Vagina (tissue), 2 donors: Measurements from ENCODE around the gene MAML2. TPM values are rescaled to one million over a fixed set of nuclear protein-coding genes. Genes with fewer than 3 reads are reported as not detected.

Experiments
- DNase-seq, 2 donors: peaks; one replicate each; pipeline ENCODE4 v3.0.0-alpha.2; 2017; ENCODE audit errors: extremely low spot score in 2 of 2
- H3K27ac ChIP-seq: fragments of 200-600 bp; sonication (generic); one replicate; pipeline ENCODE4 v1.5.1; 2019
- H3K27me3 ChIP-seq: fragments of 200-600 bp; sonication (generic); one replicate; pipeline ENCODE4 v1.5.1; 2019
- H3K36me3 ChIP-seq, 2 donors: fragments of 200-600 bp; sonication (generic); one replicate each; pipeline ENCODE4 v1.5.1; 2017 to 2019
- H3K4me1 ChIP-seq: fragments of 200-600 bp; sonication (generic); one replicate; pipeline ENCODE4 v1.5.1; 2019
- H3K4me3 ChIP-seq, 2 donors: fragments of 200-600 bp; sonication (generic); 1 replicate in 1 of 2; 2 replicates in 1 of 2; pipeline ENCODE4 v1.5.1; 2016 to 2019
- H3K9me3 ChIP-seq: fragments of 200-600 bp; sonication (generic); one replicate; pipeline ENCODE4 v1.5.1; 2019
- POLR2A ChIP-seq, 2 donors: fragments of 450-650 bp; IDR thresholded peaks; one replicate each; pipeline ENCODE4 v1.6.1; 2017; ENCODE audit warnings: antibody characterized with exemption in 2 of 2, mild to moderate bottlenecking in 2 of 2, moderate library complexity in 2 of 2
- POLR2AphosphoS5 ChIP-seq, 2 donors: sonication (generic); formaldehyde crosslinking; IDR thresholded peaks; one replicate each; pipeline ENCODE4 v1.9.0; 2017; ENCODE audit warnings: antibody characterized with exemption in 2 of 2, mild to moderate bottlenecking in 2 of 2, low read depth in 1 of 2; ENCODE audit not compliant: insufficient read depth in 1 of 2
- intact Hi-C: fragments of 100-400 bp; cut with DNase I; formaldehyde crosslinking; loops from one replicate; pipeline ENCODE4 v1.15.1; 2023
- total RNA-seq: library from RNA; depleted of rRNA; stranded (reverse); fragments of >200 nt; gene quantifications from one replicate; pipeline ENCODE4 v1.2.3, GENCODE V29; 2016
- TF ChIP-seq, protein P1 (sequence below), 3 experiments: fragments of 450-650 bp in 2 of 3; fragments of 200-600 bp in 1 of 3; sonication (generic) in 1 of 3; IDR thresholded peaks; one replicate each; pipeline ENCODE4 v1.5.1; 2017 to 2019; ENCODE audit warnings: antibody characterized with exemption in 3 of 3, mild to moderate bottlenecking in 2 of 3, moderate library complexity in 2 of 3

The MAML2 gene
- total RNA-seq, 1 donor from 2014 or later: 36.3 TPM

- Histone ChIP-seq H3K36me3 (no peaks in the 10 kb centered on the region), H3K4me3 (no peak overlapping the region), H3K9me3 (no peaks in the 10 kb centered on the region), H3K27me3 (no peaks in the 10 kb centered on the region), H3K4me1 (peaks cover 49% of the 10 kb centered on the region), H3K27ac (peak overlapping the region; percentile 40)
- DNase-seq: no peak
- intact Hi-C loops: no loop called here
- TF ChIP-seq POLR2AphosphoS5 (IDR thresholded peaks at IDR 0.05; ENCODE audit: insufficient read depth in 1 of 2, low read depth in 1 of 2): peak in 1 of 2 donors; percentile 65
- TF ChIP-seq, protein P1, sequence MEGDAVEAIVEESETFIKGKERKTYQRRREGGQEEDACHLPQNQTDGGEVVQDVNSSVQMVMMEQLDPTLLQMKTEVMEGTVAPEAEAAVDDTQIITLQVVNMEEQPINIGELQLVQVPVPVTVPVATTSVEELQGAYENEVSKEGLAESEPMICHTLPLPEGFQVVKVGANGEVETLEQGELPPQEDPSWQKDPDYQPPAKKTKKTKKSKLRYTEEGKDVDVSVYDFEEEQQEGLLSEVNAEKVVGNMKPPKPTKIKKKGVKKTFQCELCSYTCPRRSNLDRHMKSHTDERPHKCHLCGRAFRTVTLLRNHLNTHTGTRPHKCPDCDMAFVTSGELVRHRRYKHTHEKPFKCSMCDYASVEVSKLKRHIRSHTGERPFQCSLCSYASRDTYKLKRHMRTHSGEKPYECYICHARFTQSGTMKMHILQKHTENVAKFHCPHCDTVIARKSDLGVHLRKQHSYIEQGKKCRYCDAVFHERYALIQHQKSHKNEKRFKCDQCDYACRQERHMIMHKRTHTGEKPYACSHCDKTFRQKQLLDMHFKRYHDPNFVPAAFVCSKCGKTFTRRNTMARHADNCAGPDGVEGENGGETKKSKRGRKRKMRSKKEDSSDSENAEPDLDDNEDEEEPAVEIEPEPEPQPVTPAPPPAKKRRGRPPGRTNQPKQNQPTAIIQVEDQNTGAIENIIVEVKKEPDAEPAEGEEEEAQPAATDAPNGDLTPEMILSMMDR (IDR thresholded peaks at IDR 0.05): no peak
- no peak for TF ChIP-seq POLR2A (IDR thresholded peaks at IDR 0.05)
Measured at GRCh38 chr11:96279018-96279895, 63.7 kb downstream of the MAML2 start.

DNA sequence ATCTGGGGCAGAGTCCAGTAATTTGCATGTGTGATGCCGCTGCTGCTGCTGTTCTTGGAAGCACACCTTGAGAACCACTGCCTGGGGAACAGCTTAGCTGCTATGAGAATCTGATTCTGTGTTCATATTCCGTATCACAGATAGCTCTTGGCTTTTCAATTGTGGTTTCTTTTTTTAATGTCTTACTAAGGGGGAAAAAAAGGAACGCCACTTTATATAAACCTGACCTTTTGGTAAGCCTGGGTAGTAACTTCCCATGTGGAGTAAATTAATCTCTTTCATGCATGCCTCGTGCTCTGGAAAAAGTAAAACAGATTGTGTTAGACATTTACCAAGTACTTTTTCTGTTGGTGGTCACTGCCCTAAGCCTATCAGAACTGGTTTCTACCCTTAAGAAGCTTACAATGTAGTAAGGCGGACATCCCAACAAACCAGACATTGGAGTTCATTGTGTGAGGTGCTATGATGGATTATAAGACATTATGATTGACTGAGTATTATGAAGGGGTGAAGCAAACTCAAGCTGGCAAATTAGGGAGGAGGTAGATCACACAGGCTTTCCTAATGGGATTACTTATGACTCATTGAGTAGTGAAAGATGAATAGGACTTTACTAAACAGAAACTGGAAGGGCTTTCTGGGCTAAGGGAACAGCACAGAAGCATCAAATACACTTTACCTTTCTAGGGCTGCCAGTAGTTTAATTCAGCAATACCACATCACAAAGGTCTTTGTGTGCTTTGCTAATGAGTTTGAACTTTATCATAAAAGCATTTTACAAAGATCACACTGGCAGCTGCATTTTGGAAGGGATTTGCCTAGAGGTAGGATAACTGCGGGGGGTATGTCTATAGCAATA lies 64.7 kb downstream of the MAML2 start:
- intact Hi-C loops: no loop called here
- DNase-seq: no peak

GRCh38 chr11:96277696-96278038 lies 65.3 kb downstream of the MAML2 start:
- Histone ChIP-seq H3K27me3 (no peaks in the 10 kb centered on the region), H3K36me3 (no peaks in the 10 kb centered on the region), H3K9me3 (no peaks in the 10 kb centered on the region), H3K4me3 (no peak overlapping the region), H3K27ac (peak overlapping the region; percentile 40), H3K4me1 (peaks cover 49% of the 10 kb centered on the region)
- intact Hi-C loops: no loop called here
- TF ChIP-seq, protein P1 (IDR thresholded peaks at IDR 0.05): no peak
- TF ChIP-seq POLR2AphosphoS5 (IDR thresholded peaks at IDR 0.05; ENCODE audit: insufficient read depth in 1 of 2, low read depth in 1 of 2) (no peak), POLR2A (IDR thresholded peaks at IDR 0.05) (no peak)
- DNase-seq: no peak

More for the DNA sequence above, 64.7 kb downstream of the MAML2 start:
- peaks cover 47% of the 10 kb centered on the region for H3K4me1 ChIP-seq
- no peaks in the 10 kb centered on the region for H3K36me3 ChIP-seq
- TF ChIP-seq POLR2AphosphoS5 (IDR thresholded peaks at IDR 0.05; ENCODE audit: insufficient read depth in 1 of 2, low read depth in 1 of 2): no peak
- TF ChIP-seq, protein P1 (IDR thresholded peaks at IDR 0.05): no peak
- TF ChIP-seq POLR2A (IDR thresholded peaks at IDR 0.05): no peak
- H3K27ac ChIP-seq: peak overlapping the region; percentile 40
- no peak overlapping the region for H3K4me3 ChIP-seq
- no peaks in the 10 kb centered on the region for H3K27me3 ChIP-seq
- no peaks in the 10 kb centered on the region for H3K9me3 ChIP-seq

DNA sequence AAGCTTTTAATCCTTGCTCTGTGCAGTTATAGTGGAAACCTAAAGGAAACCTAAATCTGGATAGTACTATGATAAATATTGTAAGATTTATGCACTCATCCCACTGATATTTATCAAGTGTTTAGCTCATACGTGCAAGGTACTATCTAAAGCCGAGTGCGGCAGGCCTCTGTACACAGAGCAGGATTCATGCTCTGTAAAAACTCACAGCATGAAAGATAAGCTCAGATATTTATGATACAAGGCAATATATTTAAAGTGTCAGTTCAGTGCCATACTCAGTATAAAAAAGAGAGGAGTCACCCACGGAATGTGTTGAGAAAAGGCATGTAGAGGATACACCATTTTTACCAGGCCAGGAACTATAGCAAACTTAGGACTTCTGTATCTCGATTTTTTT lies 66.2 kb downstream of the MAML2 start:
- Histone ChIP-seq H3K36me3 (no peaks in the 10 kb centered on the region), H3K4me1 (peaks cover 52% of the 10 kb centered on the region), H3K4me3 (no peak overlapping the region), H3K9me3 (no peaks in the 10 kb centered on the region), H3K27me3 (no peaks in the 10 kb centered on the region), H3K27ac (no peak overlapping the region)
- DNase-seq: no peak
- intact Hi-C loops: no loop called here
- TF ChIP-seq, protein P1 (IDR thresholded peaks at IDR 0.05): no peak
- TF ChIP-seq POLR2AphosphoS5 (IDR thresholded peaks at IDR 0.05; ENCODE audit: insufficient read depth in 1 of 2, low read depth in 1 of 2) (no peak), POLR2A (IDR thresholded peaks at IDR 0.05) (no peak)
